PFSK-1 (cell line): ENCODE data around the gene SLX9.

Experiments
- POLR2AphosphoS5 ChIP-seq: IDR thresholded peaks from 2 replicates; pipeline ENCODE4 v1.6.1; 2012; ENCODE audit warnings: low read depth, mild to moderate bottlenecking, control low read depth, low read length, moderate library complexity
- TAF1 ChIP-seq: IDR thresholded peaks from 2 replicates; pipeline ENCODE4 v1.6.1; 2012; ENCODE audit warnings: low read length, control low read depth, borderline replicate concordance; ENCODE audit not compliant: insufficient read depth
- TF ChIP-seq, protein P1 (sequence below), 2 experiments: IDR thresholded peaks; 2 replicates each; pipeline versions ENCODE4 v1.6.1 to v1.8.0; 2011 to 2012; ENCODE audit warnings: low read depth in 2 of 2, low read length in 2 of 2, control low read depth in 1 of 2, inconsistent platforms in 1 of 2, mild to moderate bottlenecking in 1 of 2, moderate library complexity in 1 of 2; ENCODE audit not compliant: insufficient read depth in 1 of 2

DNA sequence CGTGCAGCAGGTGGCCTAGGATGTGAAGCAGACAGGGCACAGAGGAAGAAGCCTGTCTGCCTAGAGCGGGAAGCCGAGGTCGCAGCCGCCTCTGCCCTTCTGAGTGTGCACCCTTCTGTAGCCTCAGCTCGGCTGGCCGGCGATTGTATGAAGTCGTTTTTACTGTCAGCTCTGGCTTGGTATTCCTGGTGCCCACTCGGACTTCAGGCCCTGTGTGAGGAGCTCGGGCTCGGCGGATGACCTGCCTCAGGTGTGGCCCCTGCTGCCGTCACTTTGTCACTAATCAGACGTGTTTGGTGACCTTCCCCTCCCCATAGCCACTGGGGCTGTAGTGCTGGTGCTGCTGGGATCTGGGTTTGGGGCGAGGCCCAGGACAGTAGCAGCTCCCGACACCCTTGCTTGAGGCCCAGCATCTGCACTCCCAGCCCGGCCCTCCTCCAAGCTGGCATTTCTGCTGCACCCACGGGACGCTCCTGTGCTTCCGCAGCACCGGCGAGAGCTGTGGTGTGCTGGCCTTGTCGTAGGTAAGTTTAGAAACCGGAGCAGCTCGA is 18.1 kb downstream of the SLX9 start:
- TF ChIP-seq POLR2AphosphoS5 = no peak
- TF ChIP-seq, protein P1, sequence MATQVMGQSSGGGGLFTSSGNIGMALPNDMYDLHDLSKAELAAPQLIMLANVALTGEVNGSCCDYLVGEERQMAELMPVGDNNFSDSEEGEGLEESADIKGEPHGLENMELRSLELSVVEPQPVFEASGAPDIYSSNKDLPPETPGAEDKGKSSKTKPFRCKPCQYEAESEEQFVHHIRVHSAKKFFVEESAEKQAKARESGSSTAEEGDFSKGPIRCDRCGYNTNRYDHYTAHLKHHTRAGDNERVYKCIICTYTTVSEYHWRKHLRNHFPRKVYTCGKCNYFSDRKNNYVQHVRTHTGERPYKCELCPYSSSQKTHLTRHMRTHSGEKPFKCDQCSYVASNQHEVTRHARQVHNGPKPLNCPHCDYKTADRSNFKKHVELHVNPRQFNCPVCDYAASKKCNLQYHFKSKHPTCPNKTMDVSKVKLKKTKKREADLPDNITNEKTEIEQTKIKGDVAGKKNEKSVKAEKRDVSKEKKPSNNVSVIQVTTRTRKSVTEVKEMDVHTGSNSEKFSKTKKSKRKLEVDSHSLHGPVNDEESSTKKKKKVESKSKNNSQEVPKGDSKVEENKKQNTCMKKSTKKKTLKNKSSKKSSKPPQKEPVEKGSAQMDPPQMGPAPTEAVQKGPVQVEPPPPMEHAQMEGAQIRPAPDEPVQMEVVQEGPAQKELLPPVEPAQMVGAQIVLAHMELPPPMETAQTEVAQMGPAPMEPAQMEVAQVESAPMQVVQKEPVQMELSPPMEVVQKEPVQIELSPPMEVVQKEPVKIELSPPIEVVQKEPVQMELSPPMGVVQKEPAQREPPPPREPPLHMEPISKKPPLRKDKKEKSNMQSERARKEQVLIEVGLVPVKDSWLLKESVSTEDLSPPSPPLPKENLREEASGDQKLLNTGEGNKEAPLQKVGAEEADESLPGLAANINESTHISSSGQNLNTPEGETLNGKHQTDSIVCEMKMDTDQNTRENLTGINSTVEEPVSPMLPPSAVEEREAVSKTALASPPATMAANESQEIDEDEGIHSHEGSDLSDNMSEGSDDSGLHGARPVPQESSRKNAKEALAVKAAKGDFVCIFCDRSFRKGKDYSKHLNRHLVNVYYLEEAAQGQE (IDR thresholded peaks at IDR 0.05; ENCODE audit: insufficient read depth in 1 of 2, low read depth in 2 of 2, low read length in 2 of 2) = no peak
- no peak for TF ChIP-seq TAF1
